Peyer's patch (tissue), 4 donors: Measurements from ENCODE around the gene TXNDC17.

Experiments used
- CTCF ChIP-seq, 6 experiments: fragments of 450-650 bp in 4 of 6; fragments of 200-600 bp in 2 of 6; sonication (generic) in 1 of 6; IDR thresholded peaks; one replicate each; pipeline ENCODE4 v1.5.1; 2017 to 2019; ENCODE audit warnings: antibody characterized with exemption in 6 of 6, mild to moderate bottlenecking in 3 of 6, moderate library complexity in 1 of 6
- POLR2A ChIP-seq, 2 donors: fragments of 450-650 bp; IDR thresholded peaks; one replicate each; pipeline ENCODE4 v1.5.1; 2017; ENCODE audit warnings: antibody characterized with exemption in 2 of 2, mild to moderate bottlenecking in 2 of 2, moderate library complexity in 2 of 2

- no peak for TF ChIP-seq CTCF (IDR thresholded peaks at IDR 0.05)
- TF ChIP-seq POLR2A (IDR thresholded peaks at IDR 0.05): no peak
Observed at GRCh38 chr17:6684460-6684783, 43.6 kb downstream of the TXNDC17 start.
